Measurements from ENCODE around the gene CEACAM21.

DNA sequence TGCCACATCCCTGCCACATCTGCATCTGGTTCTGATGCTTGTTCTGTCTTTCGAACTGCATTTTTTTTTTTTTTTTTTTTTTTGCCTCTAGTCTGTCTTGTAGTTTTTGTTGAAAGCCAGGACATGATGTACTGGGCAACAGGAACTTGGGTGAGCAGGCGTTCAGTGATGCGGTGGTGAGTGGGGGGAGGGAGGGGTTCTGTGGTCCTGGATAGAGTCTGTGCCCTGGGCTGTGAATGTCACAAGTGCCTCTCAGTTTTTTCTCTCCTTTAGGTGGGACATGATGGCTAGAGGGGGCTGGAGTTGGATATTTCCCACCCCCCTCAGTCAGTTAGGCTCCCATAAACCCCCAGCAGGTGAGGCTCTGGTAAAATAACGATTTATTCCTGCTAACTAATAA, 47.4 kb downstream of the CEACAM21 start:
- TF ChIP-seq, protein P1, sequence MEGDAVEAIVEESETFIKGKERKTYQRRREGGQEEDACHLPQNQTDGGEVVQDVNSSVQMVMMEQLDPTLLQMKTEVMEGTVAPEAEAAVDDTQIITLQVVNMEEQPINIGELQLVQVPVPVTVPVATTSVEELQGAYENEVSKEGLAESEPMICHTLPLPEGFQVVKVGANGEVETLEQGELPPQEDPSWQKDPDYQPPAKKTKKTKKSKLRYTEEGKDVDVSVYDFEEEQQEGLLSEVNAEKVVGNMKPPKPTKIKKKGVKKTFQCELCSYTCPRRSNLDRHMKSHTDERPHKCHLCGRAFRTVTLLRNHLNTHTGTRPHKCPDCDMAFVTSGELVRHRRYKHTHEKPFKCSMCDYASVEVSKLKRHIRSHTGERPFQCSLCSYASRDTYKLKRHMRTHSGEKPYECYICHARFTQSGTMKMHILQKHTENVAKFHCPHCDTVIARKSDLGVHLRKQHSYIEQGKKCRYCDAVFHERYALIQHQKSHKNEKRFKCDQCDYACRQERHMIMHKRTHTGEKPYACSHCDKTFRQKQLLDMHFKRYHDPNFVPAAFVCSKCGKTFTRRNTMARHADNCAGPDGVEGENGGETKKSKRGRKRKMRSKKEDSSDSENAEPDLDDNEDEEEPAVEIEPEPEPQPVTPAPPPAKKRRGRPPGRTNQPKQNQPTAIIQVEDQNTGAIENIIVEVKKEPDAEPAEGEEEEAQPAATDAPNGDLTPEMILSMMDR (conservative IDR thresholded peaks at IDR 0.05 in 1 of 2, IDR thresholded peaks at IDR 0.05 in 1 of 2; ENCODE audit: extremely low read depth in 1 of 2, insufficient read depth in 1 of 2, low read depth in 1 of 2, low read length in 2 of 2): no peak
- no peak for TF ChIP-seq EZH2 (IDR thresholded peaks at IDR 0.05; ENCODE audit: borderline replicate concordance, low read length)
